ENCODE measurements around the gene RANBP6.

Gene RANBP6

DNA sequence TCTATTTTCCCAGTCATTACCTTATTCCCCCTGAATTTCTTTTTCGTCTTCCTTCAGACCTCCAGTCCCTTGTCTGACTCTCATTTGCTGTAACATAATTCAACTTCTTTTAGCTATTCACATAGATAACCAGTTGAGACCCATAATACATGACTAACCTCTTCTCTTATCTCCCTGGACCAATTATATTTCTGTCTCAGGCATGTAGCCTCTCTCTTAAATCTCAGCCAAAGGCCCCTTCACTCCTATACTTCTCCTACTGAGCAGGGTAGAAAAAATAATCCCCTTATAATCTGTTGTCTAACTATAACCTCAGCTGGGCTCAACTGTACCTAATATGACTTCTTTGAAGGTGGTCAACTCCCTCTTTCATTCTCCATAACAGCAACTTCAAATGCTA lies 20.9 kb downstream of the RANBP6 start:
- Histone ChIP-seq H2BK120ac (ENCODE audit: insufficient read depth, low read length, poor library complexity) (no peak overlapping the region), H3K36me3 (ENCODE audit: control insufficient read depth in 1 of 2, insufficient read depth in 2 of 2, low read length in 2 of 2) (no peaks in the 10 kb centered on the region), H4K8ac (ENCODE audit: low read depth, low read length) (no peak overlapping the region), H4K91ac (ENCODE audit: low read depth, low read length) (no peak overlapping the region), H2BK12ac (ENCODE audit: low read length) (no peak overlapping the region), H3K79me2 (ENCODE audit: control insufficient read depth, insufficient read depth, low read length, poor library complexity) (no peaks in the 10 kb centered on the region), H3K27ac (ENCODE audit: low read depth, low read length) (no peak overlapping the region), H3K18ac (ENCODE audit: low read length) (no peak overlapping the region), H3K4me2 (ENCODE audit: low read length) (no peak overlapping the region), H3K23ac (ENCODE audit: low read length) (no peak overlapping the region), H3K4me3 (ENCODE audit: low read depth, low read length) (no peak overlapping the region), H2BK5ac (ENCODE audit: low read depth, low read length, poor library complexity) (no peak overlapping the region), H3K4me1 (ENCODE audit: control insufficient read depth in 1 of 2, insufficient read depth in 2 of 2, low read length in 2 of 2) (no peaks in the 10 kb centered on the region), H4K12ac (ENCODE audit: low read depth, low read length) (no peak overlapping the region), H3K79me1 (ENCODE audit: low read length) (no peaks in the 10 kb centered on the region), H2AFZ (ENCODE audit: insufficient read depth, low read length, poor library complexity) (no peak overlapping the region), H3K9me3 (ENCODE audit: insufficient read depth, low read depth, low read length) (no peaks in the 10 kb centered on the region), H3K14ac (ENCODE audit: low read length) (no peak overlapping the region), H2AK5ac (ENCODE audit: low read length) (no peak overlapping the region), H3K4ac (ENCODE audit: low read depth, low read length) (no peak overlapping the region), H3K27me3 (ENCODE audit: insufficient read depth, low read length) (no peaks in the 10 kb centered on the region), H3K9ac (ENCODE audit: low read length) (no peak overlapping the region)
- no CpG with 5 or more reads among the region's 1 CpG for WGBS (ENCODE audit: extremely low coverage, insufficient coverage, insufficient read length)
- DNase-seq = no peak

DNA sequence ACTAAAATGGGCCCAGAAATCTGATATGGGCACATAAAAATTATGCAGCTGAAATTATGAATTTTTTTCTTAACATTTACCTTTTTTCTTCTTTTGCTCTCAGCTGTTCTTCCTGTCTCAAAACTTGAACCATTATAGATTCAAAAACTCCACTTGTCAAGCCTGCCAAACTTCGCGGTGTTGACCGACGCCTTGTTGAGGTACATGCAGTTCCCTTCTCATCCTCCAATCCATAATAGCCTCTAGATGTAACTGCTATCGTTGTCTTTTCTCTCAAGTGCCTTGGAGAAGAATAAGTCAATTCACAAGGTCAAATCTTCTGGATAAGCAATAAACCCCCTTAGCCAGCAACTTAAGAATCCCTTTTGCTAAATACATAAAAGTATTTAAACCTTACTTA lies 27.2 kb downstream of the RANBP6 start:
- no peaks in the 10 kb centered on the region for H3K79me1 ChIP-seq (ENCODE audit: low read length)
- no peak overlapping the region for H3K9ac ChIP-seq (ENCODE audit: low read length)
- H3K14ac ChIP-seq (ENCODE audit: low read length) = no peak overlapping the region
- H3K4me3 ChIP-seq (ENCODE audit: low read depth, low read length) = no peak overlapping the region
- no peaks in the 10 kb centered on the region for H3K4me1 ChIP-seq (ENCODE audit: control insufficient read depth in 1 of 2, insufficient read depth in 2 of 2, low read length in 2 of 2)
- H2AK5ac ChIP-seq (ENCODE audit: low read length) = no peak overlapping the region
- no peak overlapping the region for H2AFZ ChIP-seq (ENCODE audit: insufficient read depth, low read length, poor library complexity)
- H3K23ac ChIP-seq (ENCODE audit: low read length) = no peak overlapping the region
- H3K36me3 ChIP-seq (ENCODE audit: control insufficient read depth in 1 of 2, insufficient read depth in 2 of 2, low read length in 2 of 2) = no peaks in the 10 kb centered on the region
- DNase-seq = no peak
- no peaks in the 10 kb centered on the region for H3K27me3 ChIP-seq (ENCODE audit: insufficient read depth, low read length)
- H4K8ac ChIP-seq (ENCODE audit: low read depth, low read length) = no peak overlapping the region
- no peak overlapping the region for H3K27ac ChIP-seq (ENCODE audit: low read depth, low read length)
- no peak overlapping the region for H4K12ac ChIP-seq (ENCODE audit: low read depth, low read length)
- no peak overlapping the region for H3K4ac ChIP-seq (ENCODE audit: low read depth, low read length)
- no peak overlapping the region for H2BK5ac ChIP-seq (ENCODE audit: low read depth, low read length, poor library complexity)
- no peak overlapping the region for H4K91ac ChIP-seq (ENCODE audit: low read depth, low read length)
- H2BK120ac ChIP-seq (ENCODE audit: insufficient read depth, low read length, poor library complexity) = no peak overlapping the region
- no peak overlapping the region for H2BK12ac ChIP-seq (ENCODE audit: low read length)
- WGBS (ENCODE audit: extremely low coverage, insufficient coverage, insufficient read length) = no CpG with 5 or more reads among the region's 5 CpGs
- H3K9me3 ChIP-seq (ENCODE audit: insufficient read depth, low read depth, low read length) = no peaks in the 10 kb centered on the region
- no peaks in the 10 kb centered on the region for H3K79me2 ChIP-seq (ENCODE audit: control insufficient read depth, insufficient read depth, low read length, poor library complexity)
- H3K4me2 ChIP-seq (ENCODE audit: low read length) = no peak overlapping the region
- H3K18ac ChIP-seq (ENCODE audit: low read length) = no peak overlapping the region

DNA sequence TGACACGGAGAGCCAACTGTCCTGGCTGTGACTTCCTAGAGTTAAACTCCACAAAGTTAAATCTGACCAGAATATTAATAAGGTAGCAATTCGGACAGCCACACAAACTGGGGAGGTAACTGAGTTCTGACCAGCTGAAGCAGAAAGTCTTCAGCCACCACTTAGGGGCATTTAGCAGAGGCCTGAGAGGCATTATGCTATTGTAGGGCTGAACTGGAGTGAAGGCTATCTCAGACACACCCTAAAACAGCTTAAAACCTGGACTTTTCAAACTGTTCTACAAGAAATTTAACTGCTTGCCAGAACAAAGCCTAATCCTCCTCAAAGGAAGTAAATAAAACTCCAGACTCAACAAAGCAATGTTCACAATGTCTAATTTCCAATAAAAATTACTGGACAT lies 32.4 kb downstream of the RANBP6 start:
- H3K4me1 ChIP-seq (ENCODE audit: control insufficient read depth in 1 of 2, insufficient read depth in 2 of 2, low read length in 2 of 2) = no peaks in the 10 kb centered on the region
- H3K4me2 ChIP-seq (ENCODE audit: low read length) = no peak overlapping the region
- H3K9me3 ChIP-seq (ENCODE audit: insufficient read depth, low read depth, low read length) = no peaks in the 10 kb centered on the region
- H3K4ac ChIP-seq (ENCODE audit: low read depth, low read length) = no peak overlapping the region
- no peak overlapping the region for H3K9ac ChIP-seq (ENCODE audit: low read length)
- H3K4me3 ChIP-seq (ENCODE audit: low read depth, low read length) = no peak overlapping the region
- no peaks in the 10 kb centered on the region for H3K79me2 ChIP-seq (ENCODE audit: control insufficient read depth, insufficient read depth, low read length, poor library complexity)
- no peak for DNase-seq
- H4K12ac ChIP-seq (ENCODE audit: low read depth, low read length) = no peak overlapping the region
- H3K27me3 ChIP-seq (ENCODE audit: insufficient read depth, low read length) = no peaks in the 10 kb centered on the region
- H3K27ac ChIP-seq (ENCODE audit: low read depth, low read length) = no peak overlapping the region
- no peaks in the 10 kb centered on the region for H3K79me1 ChIP-seq (ENCODE audit: low read length)
- H3K18ac ChIP-seq (ENCODE audit: low read length) = no peak overlapping the region
- H3K23ac ChIP-seq (ENCODE audit: low read length) = no peak overlapping the region
- no peak overlapping the region for H2BK12ac ChIP-seq (ENCODE audit: low read length)
- H3K14ac ChIP-seq (ENCODE audit: low read length) = no peak overlapping the region
- no peak overlapping the region for H2AK5ac ChIP-seq (ENCODE audit: low read length)
- peaks cover 0 to 3% of the 10 kb centered on the region in 2 experiments for H3K36me3 ChIP-seq (ENCODE audit: control insufficient read depth in 1 of 2, insufficient read depth in 2 of 2, low read length in 2 of 2)
- no peak overlapping the region for H2BK120ac ChIP-seq (ENCODE audit: insufficient read depth, low read length, poor library complexity)
- no peak overlapping the region for H4K91ac ChIP-seq (ENCODE audit: low read depth, low read length)
- H2BK5ac ChIP-seq (ENCODE audit: low read depth, low read length, poor library complexity) = no peak overlapping the region
- H2AFZ ChIP-seq (ENCODE audit: insufficient read depth, low read length, poor library complexity) = no peak overlapping the region
- no peak overlapping the region for H4K8ac ChIP-seq (ENCODE audit: low read depth, low read length)
- WGBS (ENCODE audit: extremely low coverage, insufficient coverage, insufficient read length) = no CpG with 5 or more reads among the region's 2 CpGs

DNA sequence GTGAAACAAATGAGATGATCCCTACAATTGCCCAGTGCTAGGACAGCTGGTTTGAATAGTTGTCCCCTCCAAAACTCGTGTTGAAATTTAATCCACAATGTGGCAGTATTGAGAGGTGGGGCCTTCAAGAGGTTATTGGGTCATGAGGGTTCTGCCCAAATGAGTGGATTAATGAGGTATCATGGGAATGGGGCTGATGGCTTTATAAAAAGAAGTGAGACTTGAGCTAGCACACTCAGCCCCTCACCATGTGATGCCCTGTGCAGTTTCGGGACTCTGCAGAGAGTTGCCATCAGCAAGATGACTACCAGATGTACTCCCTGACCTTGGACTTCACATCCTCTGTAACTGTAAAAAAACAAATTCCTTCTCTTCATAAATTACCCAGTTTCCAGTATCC lies 33.1 kb downstream of the RANBP6 start:
- Histone ChIP-seq H3K9me3 (ENCODE audit: insufficient read depth, low read depth, low read length) (no peaks in the 10 kb centered on the region), H4K12ac (ENCODE audit: low read depth, low read length) (no peak overlapping the region), H3K27ac (ENCODE audit: low read depth, low read length) (no peak overlapping the region), H2BK5ac (ENCODE audit: low read depth, low read length, poor library complexity) (no peak overlapping the region), H3K4me3 (ENCODE audit: low read depth, low read length) (no peak overlapping the region), H3K18ac (ENCODE audit: low read length) (no peak overlapping the region), H3K27me3 (ENCODE audit: insufficient read depth, low read length) (no peaks in the 10 kb centered on the region), H2AK5ac (ENCODE audit: low read length) (no peak overlapping the region), H4K91ac (ENCODE audit: low read depth, low read length) (no peak overlapping the region), H2BK12ac (ENCODE audit: low read length) (no peak overlapping the region), H3K9ac (ENCODE audit: low read length) (no peak overlapping the region), H2AFZ (ENCODE audit: insufficient read depth, low read length, poor library complexity) (no peak overlapping the region), H3K4ac (ENCODE audit: low read depth, low read length) (no peak overlapping the region), H3K4me1 (ENCODE audit: control insufficient read depth in 1 of 2, insufficient read depth in 2 of 2, low read length in 2 of 2) (no peaks in the 10 kb centered on the region), H3K23ac (ENCODE audit: low read length) (no peak overlapping the region), H3K14ac (ENCODE audit: low read length) (no peak overlapping the region), H3K4me2 (ENCODE audit: low read length) (no peak overlapping the region), H3K79me2 (ENCODE audit: control insufficient read depth, insufficient read depth, low read length, poor library complexity) (no peaks in the 10 kb centered on the region), H2BK120ac (ENCODE audit: insufficient read depth, low read length, poor library complexity) (no peak overlapping the region), H3K36me3 (ENCODE audit: control insufficient read depth in 1 of 2, insufficient read depth in 2 of 2, low read length in 2 of 2) (peaks cover 0 to 3% of the 10 kb centered on the region in 2 experiments), H3K79me1 (ENCODE audit: low read length) (no peaks in the 10 kb centered on the region), H4K8ac (ENCODE audit: low read depth, low read length) (no peak overlapping the region)
- WGBS (ENCODE audit: extremely low coverage, insufficient coverage, insufficient read length) = no CpG with 5 or more reads among the region's 2 CpGs
- DNase-seq = no peak
